GM10847 (cell line): Measurements from ENCODE around the gene CNNM3.

Experiments used
- POLR2A ChIP-seq: IDR thresholded peaks from 2 replicates; pipeline ENCODE4 v1.6.1; 2011; ENCODE audit not compliant: insufficient read length; ENCODE audit errors: extremely low read depth

CNNM3 gene

GRCh38 chr2:96860065-96861029 is 44.3 kb downstream of the CNNM3 start:
- no peak for TF ChIP-seq POLR2A

DNA sequence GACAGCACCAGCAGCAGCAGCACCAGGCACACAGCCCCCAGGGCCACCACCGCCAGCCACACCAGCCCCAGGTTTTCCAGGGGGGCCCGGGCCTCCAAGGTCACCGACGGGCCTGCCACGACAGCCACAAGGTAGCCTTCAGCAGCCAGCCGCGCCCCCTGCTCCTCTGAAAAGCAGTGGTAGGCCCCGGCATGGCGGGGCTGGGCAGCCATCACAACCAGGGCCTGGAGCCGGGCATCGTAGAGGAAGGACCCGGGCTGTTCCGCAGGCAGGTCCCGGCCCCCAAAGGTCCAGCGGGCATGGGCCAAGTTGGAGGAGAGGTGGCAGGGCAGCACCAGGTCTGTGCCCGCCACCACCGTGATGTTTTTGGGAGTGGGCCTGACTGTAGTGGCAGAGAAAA is 45.0 kb downstream of the CNNM3 start:
- TF ChIP-seq POLR2A = no peak

- TF ChIP-seq POLR2A = no peak
Measured at GRCh38 chr2:96863575-96864342, 47.7 kb downstream of the CNNM3 start.

DNA sequence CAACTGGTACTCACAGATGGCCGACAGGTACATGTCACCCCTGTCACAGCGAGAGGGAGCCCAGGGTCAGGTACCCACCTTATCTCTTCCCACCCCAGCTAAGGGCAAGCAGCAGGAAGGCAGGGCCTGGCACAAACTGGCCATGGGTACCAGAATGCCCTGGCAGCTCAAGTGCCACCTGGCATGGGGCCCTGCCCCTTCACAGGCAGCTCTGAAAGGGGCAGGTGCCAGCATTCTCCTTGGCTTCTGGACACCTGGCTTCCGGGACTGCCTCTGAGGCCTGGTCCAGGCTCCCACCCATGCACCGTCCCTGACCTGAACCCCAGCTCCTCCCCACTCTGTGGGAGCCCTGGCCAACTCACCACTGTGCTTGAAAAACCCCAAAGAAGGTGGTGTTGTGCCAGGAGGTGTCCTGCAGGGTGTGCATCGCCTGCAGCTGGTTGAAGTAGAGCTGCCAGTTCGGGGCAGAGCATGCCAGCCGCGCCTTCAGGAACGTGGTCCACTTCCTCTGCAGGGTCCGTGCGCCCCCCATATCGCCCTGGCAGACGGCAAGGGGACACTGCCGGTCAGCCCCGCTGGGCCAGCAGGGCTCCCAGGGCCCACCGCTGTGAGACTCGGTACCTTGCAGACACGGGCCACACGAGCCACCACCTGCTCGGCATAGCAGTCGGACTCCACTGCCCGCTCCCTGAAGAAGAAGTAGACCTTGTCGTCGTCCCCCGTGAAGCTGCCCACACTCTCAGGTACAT is 48.4 kb downstream of the CNNM3 start:
- no peak for TF ChIP-seq POLR2A

DNA sequence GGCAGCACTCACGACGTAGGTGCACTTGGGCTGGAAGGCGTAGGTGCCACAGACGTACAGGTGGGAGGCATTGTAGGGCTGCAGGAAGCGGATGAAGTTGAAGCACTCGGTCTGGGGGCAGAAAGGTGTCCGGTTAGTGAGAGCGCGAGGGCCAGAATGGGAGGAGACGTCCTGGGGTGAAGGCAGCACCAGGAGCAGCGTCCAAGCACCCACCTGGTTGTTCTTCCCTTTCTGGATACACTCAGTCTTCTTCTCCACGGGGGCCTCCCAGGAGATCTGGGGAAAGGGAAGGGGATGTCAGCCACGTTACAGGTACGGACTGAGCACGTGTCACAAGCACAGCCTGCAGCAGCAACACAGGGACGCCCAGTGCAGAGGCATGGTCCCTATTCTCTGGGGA is 49.6 kb downstream of the CNNM3 start:
- no peak for TF ChIP-seq POLR2A

- TF ChIP-seq POLR2A = no peak
Measured at GRCh38 chr2:96866149-96866548, 50.1 kb downstream of the CNNM3 start.

DNA sequence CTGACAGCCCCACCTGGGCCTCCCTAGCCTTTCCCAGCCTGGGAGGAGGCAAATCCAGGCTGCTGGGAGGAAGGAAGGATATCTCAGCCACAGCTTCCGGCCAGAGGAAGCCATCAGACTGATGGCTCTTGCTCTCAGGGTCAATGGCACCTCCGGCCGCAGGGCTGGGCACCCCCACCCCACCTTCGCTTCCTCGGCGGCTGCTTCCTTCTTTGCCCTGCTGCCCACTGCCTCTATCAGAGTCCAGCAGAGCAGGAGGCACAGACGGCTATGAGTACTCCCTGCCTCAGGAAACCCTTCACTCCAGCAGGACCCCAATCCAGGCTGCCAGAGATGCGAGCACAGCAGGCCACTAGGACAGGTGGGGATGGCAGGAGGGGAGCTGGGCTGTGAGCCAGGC is 50.5 kb downstream of the CNNM3 start:
- TF ChIP-seq POLR2A = no peak

GRCh38 chr2:96866986-96867755 is 51.1 kb downstream of the CNNM3 start:
- no peak for TF ChIP-seq POLR2A

GRCh38 chr2:96867756-96868554 is 51.9 kb downstream of the CNNM3 start:
- TF ChIP-seq POLR2A = peak; percentile 56

DNA sequence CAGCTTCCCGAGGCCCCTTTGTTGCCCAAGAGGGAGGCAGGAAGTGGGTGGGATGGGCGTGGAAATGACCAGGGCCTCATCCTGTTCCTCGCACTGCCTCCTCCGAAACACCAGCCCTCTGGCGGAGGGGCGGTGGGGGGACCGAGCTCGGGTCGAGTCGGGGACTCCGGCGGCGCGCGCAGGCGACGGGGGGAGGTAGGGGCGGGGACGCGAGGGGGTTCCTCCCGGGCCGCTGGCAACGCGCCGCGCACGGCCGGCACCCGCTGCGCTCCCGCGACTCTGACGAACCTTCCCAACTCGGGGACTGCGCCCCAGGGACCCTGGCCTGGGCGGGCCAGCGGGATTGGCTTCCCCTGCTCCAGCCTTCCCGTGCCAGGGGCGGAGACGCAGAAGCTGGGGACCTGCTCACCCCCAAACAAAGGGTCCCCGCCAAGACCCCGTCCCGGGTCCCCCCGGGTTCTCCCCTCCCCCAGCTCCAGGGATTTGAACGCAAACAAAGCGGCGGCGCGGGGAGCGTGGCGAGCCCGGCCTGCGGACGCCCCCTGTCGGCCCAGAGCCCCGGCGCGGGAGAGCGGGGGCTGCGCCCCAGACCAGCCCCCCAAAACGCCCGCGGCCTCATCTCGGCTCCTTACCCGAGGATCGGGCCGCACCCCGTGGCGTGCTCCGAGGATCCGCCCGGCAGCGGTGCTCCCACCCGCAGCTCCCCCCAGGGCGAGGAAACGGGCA is 52.6 kb downstream of the CNNM3 start:
- no peak for TF ChIP-seq POLR2A

GRCh38 chr2:96869281-96869821 is 53.3 kb downstream of the CNNM3 start:
- no peak for TF ChIP-seq POLR2A

- peak; percentile 33 for TF ChIP-seq POLR2A
Measured at GRCh38 chr2:96869822-96870625, 54.0 kb downstream of the CNNM3 start, which contains the start of gene SEMA4C. TSS of gene SEMA4C (minus strand) at chr2:96870080. CDS start at chr2:96867886, 2,194 bp downstream.
